Loucy (cell line): ENCODE data around the gene RANBP3L.

ENCODE experiments used
- H2AFZ ChIP-seq: fragments of 200-600 bp; sonication (generic); 2 replicates; pipeline ENCODE4 v1.6.0; 2016; ENCODE audit warnings: antibody characterized with exemption, mild to moderate bottlenecking, low read length, moderate library complexity
- H3F3A ChIP-seq: fragments of 200-600 bp; 2 replicates; pipeline ENCODE4 v1.6.0; 2016; ENCODE audit warnings: antibody characterized with exemption, low read depth, mild to moderate bottlenecking
- H3K27me3 ChIP-seq: fragments of 200-600 bp; sonication (generic); 2 replicates; pipeline ENCODE4 v1.6.1; 2014; ENCODE audit warnings: low read length, mild to moderate bottlenecking; ENCODE audit not compliant: insufficient read depth, poor library complexity, severe bottlenecking
- H3K36me3 ChIP-seq: fragments of 200-600 bp; sonication (generic); 2 replicates; pipeline ENCODE4 v1.6.1; 2016; ENCODE audit warnings: low read length; ENCODE audit not compliant: insufficient read depth
- H3K4me1 ChIP-seq: fragments of 200-600 bp; sonication (generic); 2 replicates; pipeline ENCODE4 v1.5.1; 2014; ENCODE audit warnings: low read length, mild to moderate bottlenecking; ENCODE audit not compliant: insufficient read depth, poor library complexity, severe bottlenecking
- H3K4me2 ChIP-seq: fragments of 200-600 bp; sonication (generic); 2 replicates; pipeline ENCODE4 v1.6.0; 2014; ENCODE audit warnings: antibody characterized with exemption, low read length, low read depth, mild to moderate bottlenecking; ENCODE audit not compliant: poor library complexity, severe bottlenecking
- H3K4me3 ChIP-seq: fragments of 200-600 bp; sonication (generic); 2 replicates; pipeline ENCODE4 v1.5.1; 2014; ENCODE audit warnings: low read length, mild to moderate bottlenecking, mixed read lengths; ENCODE audit not compliant: poor library complexity, severe bottlenecking
- H3K79me2 ChIP-seq: fragments of 200-600 bp; sonication (generic); 2 replicates; pipeline ENCODE4 v1.6.1; 2014; ENCODE audit warnings: low read length; ENCODE audit not compliant: insufficient read depth
- H3K9ac ChIP-seq: fragments of 200-600 bp; sonication (generic); 2 replicates; pipeline ENCODE4 v1.6.0; 2014; ENCODE audit warnings: mild to moderate bottlenecking, low read depth, low read length, moderate library complexity; ENCODE audit not compliant: poor library complexity, severe bottlenecking
- H3K9me2 ChIP-seq: fragments of 200-600 bp; sonication (generic); replicated peaks from 2 replicates; pipeline ENCODE4 v1.6.1; 2016; ENCODE audit warnings: low read depth, low read length, mixed read lengths
- H3K9me3 ChIP-seq: fragments of 200-600 bp; sonication (generic); 2 replicates; pipeline ENCODE4 v1.6.1; 2014; ENCODE audit warnings: mild to moderate bottlenecking, antibody characterized with exemption, low read length, low read depth; ENCODE audit not compliant: insufficient read depth
- H4K20me1 ChIP-seq: fragments of 200-600 bp; sonication (generic); 2 replicates; pipeline ENCODE4 v1.6.0; 2014; ENCODE audit warnings: antibody characterized with exemption, low read length, mild to moderate bottlenecking; ENCODE audit not compliant: insufficient read depth, poor library complexity, severe bottlenecking
- CTCF ChIP-seq: fragments of 200-600 bp; sonication (generic); conservative IDR thresholded peaks from 2 replicates; pipeline ENCODE4 v1.5.1; 2014; ENCODE audit warnings: mild to moderate bottlenecking, antibody characterized with exemption, low read length
- EZH2phosphoT487 ChIP-seq: fragments of 200-600 bp; IDR thresholded peaks from 2 replicates; pipeline ENCODE4 v1.6.1; 2018; ENCODE audit warnings: antibody characterized with exemption, mild to moderate bottlenecking, moderate library complexity, borderline replicate concordance

Gene RANBP3L

DNA sequence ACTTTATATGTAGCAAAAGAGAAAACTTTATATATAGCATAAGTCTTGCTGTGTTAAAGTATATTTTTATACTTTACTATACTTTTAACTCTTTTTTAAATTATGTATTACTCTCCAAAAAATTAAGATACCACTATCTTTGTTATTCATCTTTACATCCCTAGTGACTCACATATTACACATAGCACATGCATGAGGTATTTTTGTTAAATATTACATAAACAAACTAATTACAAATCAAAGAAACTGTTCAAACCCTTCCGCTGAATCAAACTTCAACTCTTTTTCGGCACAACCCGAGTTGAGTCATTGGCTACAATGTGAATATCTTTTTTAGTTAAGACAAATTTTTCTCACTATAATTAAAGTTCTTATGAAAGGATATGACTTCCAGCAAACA, 92.0 kb downstream of the RANBP3L start:
- Histone ChIP-seq H3K9ac (no peak overlapping the region), H4K20me1 (no peaks in the 10 kb centered on the region), H3K4me2 (no peak overlapping the region), H3K27me3 (no peaks in the 10 kb centered on the region), H3K4me1 (no peaks in the 10 kb centered on the region), H3K9me3 (no peaks in the 10 kb centered on the region), H3K4me3 (no peak overlapping the region), H3K9me2 (no peaks in the 10 kb centered on the region), H3K36me3 (peaks cover 37% of the 10 kb centered on the region), H2AFZ (no peak overlapping the region), H3K79me2 (no peaks in the 10 kb centered on the region), H3F3A (no peaks in the 10 kb centered on the region)
- TF ChIP-seq CTCF: no peak
- no peak for TF ChIP-seq EZH2phosphoT487

DNA sequence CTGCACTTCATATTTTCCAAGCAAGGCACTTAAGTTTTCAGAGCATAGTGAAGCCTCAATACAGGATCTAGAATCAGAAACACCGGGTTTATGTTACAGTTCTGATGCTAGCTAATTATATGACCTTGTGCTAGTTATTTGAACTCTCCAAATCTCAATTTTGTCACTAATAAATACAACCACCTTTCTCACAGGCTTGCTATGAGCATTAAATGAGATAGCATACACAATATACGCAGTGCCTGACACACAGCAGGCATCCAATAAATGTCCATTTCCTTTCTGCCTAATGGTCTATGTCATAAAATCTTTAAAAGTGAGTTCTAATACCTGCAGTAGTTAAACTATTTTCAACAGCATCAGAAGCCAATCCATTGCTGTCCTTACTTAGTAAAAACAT, 92.9 kb downstream of the RANBP3L start:
- TF ChIP-seq EZH2phosphoT487 (no peak), CTCF (no peak)
- H3K79me2 ChIP-seq: no peaks in the 10 kb centered on the region
- no peaks in the 10 kb centered on the region for H3K9me3 ChIP-seq

DNA sequence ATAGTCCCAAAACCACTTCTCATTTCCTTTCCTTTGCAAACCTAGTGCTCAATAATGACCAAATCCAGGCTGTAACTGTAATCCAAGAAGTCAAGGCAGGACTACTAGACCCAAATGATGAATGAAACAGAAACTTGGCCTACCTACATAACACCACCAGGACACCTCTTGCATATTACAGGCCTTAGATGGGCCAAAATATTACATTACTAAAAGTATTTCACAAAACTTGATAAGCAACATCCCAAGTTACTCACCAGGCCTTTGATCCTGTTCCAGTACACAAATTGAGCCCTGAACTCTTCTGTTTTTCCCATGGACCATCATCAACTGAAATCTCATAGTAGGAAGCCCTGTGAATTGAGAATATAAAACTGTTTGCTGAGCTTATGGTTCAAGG, 94.8 kb downstream of the RANBP3L start:
- TF ChIP-seq CTCF: no peak
- TF ChIP-seq EZH2phosphoT487: no peak
- Histone ChIP-seq H3K9me2 (no peaks in the 10 kb centered on the region), H3K4me2 (no peak overlapping the region), H3K4me1 (no peaks in the 10 kb centered on the region), H4K20me1 (no peaks in the 10 kb centered on the region), H3K79me2 (no peaks in the 10 kb centered on the region), H2AFZ (no peak overlapping the region), H3F3A (no peaks in the 10 kb centered on the region), H3K4me3 (no peak overlapping the region), H3K36me3 (peaks cover 41% of the 10 kb centered on the region), H3K9me3 (no peaks in the 10 kb centered on the region), H3K9ac (no peak overlapping the region), H3K27me3 (no peaks in the 10 kb centered on the region)

More for the DNA sequence above, 92.9 kb downstream of the RANBP3L start:
- Histone ChIP-seq H3K36me3 (peaks cover 42% of the 10 kb centered on the region), H3K9me2 (no peaks in the 10 kb centered on the region), H3K4me3 (no peak overlapping the region), H3K27me3 (no peaks in the 10 kb centered on the region), H3K4me2 (no peak overlapping the region), H3F3A (no peaks in the 10 kb centered on the region), H3K9ac (no peak overlapping the region), H3K4me1 (no peaks in the 10 kb centered on the region), H4K20me1 (no peaks in the 10 kb centered on the region), H2AFZ (no peak overlapping the region)
